A172 (cell line): Measurements from ENCODE around the gene RAB7A. TPM values are rescaled to one million over a fixed set of nuclear protein-coding genes. Genes with fewer than 3 reads are reported as not detected.

Source experiments
- DNase-seq: peaks from one replicate; pipeline ENCODE4 v3.0.0-alpha.2; 2015; ENCODE audit warnings: low spot score
- total RNA-seq: library from RNA; depleted of rRNA; stranded (reverse); fragments of >200 nt; shearing (Covaris generic); gene quantifications from 2 replicates; pipeline ENCODE4 v1.2.3, GENCODE V29; 2014; rRNA removed

Gene RAB7A
- total RNA-seq, result 70.8 and 76.2 TPM in 2 replicates

- peak; percentile 96 for DNase-seq
These were observed at the start of gene RAB7A for GRCh38 chr3:128726023-128727016. TSS of gene RAB7A (plus strand) at chr3:128726183. CDS start at chr3:128795368, 69,185 bp downstream.

DNA sequence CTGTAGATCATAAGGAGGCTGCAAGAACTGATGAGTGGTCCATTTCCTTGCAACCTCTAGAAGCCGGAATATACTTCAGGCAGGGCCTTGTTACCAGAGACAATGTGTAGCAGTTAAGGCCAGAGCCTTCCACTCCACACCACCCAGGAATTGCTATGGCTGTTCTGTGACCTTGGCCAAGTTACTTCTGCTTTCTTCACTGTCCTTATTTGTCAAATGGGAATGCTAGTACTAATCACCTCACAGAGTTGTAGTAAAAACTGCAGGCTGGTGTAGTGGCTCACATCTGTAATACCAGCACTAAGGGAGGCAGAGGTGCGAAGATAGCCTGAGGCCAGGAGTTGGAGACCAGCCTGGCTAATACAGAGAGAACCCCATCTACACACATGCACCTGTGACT is 46.6 kb upstream of the RAB7A start:
- DNase-seq, result no peak

DNA sequence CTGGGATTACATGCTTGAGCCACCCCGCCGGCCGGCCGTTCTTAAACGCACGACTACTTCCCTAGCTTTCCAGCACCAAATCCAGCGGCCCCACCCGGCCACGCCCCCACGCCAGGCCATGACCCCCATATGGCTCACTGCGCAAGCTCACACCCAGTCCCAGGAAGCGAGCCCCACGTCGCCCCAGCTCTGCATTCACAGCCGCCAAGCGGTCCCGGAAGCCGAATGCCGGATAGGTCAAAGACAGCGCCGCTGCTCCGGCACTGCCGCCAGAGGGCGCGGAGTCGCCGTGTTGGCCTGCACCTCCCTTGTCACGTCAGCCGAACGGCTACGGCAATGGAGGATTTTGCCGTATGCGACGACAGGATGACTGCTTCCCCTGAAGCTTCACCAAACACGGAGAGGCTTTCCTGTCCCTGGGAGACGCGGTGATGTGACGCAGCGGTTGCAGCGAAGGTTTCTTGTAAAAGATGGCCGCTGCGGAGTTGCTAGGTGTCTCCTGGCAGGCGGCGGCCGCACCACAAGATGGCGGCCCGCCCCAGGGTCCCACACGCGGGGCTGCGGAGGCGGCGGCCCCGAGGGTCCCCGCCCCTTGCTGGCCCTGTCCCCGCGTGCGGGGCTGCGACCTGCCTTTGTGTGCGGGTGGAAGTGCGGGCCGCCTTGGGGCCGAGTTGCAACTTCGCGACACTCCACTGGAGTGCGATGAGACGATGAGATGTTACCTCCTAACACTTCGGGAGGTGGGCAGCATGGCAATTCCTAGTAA is 45.2 kb upstream of the RAB7A start:
- DNase-seq, result peak; percentile 98

DNA sequence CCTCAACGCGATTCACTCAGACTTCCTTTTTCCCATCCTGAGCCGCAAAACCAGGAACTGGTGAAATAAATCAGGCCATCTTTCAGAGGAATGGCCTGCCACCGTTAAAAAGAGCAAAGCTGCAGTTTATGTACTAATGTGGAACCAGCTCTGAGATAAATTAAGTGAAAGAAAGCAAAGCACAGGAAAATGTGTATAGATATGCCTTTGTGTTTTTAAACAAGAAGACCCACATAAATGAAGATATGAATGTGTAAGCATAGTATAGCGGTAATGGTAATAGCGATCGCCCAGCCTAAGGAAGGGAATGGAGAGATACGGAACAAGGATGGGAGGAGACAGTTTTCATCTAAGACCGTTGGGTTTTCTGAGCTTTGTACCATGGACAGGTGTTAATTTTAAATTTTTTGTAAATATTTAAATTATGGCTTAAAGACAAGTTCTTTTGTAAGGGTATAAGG is 44.6 kb upstream of the RAB7A start:
- no peak for DNase-seq

GRCh38 chr3:128683957-128684356 is 42.0 kb upstream of the RAB7A start:
- no peak for DNase-seq

GRCh38 chr3:128684986-128685726 is 40.8 kb upstream of the RAB7A start:
- no peak for DNase-seq

GRCh38 chr3:128686465-128686864 is 39.5 kb upstream of the RAB7A start:
- DNase-seq, result no peak

GRCh38 chr3:128689060-128689459 is 36.9 kb upstream of the RAB7A start:
- no peak for DNase-seq

DNA sequence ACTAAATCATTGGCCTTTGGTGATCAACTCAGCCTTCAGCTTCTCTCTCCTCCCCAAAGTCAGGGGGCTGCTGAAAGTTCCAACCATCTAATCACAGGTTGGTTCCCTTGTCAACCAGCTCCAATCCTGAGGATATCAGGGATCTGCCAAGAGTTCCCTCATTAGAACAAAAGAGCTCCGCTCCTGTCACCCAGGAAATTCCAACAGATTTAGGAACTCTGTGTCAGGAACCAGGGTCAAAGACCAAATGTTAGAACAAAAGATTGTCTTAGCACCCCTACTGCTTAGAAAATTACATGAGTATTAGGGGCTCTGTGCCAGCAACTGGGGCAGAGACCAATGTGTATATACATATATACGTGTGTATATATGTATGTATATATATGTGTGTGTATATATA is 32.3 kb upstream of the RAB7A start:
- no peak for DNase-seq

GRCh38 chr3:128697341-128697740 is 28.6 kb upstream of the RAB7A start:
- no peak for DNase-seq

DNA sequence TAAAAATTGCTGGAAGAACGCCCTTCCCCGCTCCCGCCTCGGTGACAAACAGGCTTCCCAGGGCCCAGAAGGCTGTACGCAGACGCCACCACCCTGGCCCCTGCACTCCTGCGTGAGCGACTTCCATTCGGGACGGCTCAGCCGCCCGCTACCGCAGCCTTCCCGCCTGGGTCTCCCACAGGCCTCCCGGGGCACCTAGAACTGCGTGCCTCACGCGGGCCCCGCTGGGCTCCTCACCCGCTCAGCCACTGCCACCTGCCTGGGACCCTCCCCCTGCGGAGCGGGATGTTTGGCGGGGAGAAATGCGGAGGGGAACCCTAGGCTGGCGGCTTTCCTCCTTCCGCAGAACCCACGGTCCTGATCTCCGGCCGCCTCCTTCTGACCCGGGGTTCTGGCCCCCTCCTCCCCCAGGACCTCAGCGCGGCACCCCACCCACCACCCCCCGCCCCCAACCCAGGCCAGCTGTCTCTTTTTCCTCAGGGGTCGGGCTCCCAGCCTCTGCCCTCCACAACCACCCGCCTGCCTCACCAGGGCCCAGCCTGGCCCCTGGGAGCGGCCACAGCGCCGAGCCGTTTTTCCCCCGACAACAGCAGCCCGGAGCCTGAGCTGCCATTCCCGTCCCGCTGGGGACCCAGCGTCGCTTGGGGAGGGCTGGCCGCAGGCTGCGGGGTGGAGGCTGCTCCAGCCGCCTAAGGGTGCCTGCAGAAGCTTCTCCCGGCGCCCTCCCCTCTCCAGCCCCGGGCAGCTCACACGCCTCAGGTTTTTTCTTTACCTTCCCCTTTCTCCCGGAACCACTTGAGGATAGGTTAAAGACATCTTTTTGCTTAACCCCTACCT is 27.6 kb upstream of the RAB7A start:
- no peak for DNase-seq

DNA sequence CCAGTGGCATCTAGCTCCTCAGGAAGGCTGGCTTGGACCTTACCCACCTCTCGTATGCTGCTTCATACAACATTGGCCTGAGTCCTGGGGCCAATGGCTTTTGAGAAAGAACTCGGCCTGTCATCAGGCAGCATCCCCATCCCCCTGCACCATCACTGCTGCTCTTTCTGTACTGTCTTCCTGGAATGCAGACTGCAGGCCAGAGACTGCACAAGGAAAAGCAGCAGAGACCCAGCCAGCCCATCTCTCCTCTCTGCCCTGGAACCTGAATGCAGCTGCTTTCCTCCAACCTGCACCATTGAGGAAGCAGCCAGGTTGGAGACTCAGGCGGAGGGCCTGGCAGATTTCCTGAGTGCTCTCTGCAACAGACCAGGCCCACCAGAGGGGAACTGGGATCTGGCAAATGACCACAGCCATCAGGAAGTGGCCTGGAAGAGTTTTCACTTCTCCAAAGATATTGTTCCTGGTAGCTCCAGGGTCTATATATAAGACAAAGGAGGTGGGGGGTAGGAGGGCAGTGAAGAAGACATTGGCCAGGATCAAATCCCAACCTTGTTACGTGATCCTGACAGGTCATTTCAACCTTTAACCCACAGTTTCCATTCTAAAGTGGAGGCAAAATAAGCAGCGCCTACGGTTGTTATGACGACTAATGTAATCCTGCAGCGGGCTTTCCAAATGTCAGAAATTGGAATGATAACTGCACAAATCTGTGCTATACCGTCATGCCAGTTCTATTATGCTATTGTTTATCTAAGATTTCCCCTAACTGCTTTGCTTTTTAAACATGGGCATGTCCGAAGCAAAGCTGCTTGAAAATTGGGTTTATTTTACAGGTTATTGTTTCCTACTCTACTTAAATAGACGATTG is 24.4 kb upstream of the RAB7A start:
- DNase-seq, result no peak

GRCh38 chr3:128702391-128702790 is 23.6 kb upstream of the RAB7A start:
- no peak for DNase-seq

DNA sequence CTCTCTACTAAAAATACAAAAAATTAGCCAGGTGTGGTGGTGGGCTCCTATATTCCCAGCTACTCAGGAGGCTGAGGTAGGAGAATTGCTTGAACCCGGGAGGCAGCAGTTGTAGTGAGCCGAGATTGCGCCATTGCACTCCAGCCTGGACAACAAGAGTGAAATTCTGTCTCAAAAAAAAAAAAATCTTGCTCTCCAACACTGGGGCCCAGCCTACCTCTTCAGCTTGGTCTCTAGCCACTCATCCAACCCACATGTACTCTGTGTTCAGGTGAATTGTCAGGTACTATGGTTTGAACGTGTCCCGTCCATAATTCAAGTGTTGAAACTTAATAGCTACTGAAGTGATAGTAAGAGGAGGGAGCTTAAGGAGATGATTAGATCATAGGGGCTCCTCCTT is 22.4 kb upstream of the RAB7A start:
- DNase-seq, result no peak

GRCh38 chr3:128706086-128706615 is 19.8 kb upstream of the RAB7A start:
- no peak for DNase-seq

DNA sequence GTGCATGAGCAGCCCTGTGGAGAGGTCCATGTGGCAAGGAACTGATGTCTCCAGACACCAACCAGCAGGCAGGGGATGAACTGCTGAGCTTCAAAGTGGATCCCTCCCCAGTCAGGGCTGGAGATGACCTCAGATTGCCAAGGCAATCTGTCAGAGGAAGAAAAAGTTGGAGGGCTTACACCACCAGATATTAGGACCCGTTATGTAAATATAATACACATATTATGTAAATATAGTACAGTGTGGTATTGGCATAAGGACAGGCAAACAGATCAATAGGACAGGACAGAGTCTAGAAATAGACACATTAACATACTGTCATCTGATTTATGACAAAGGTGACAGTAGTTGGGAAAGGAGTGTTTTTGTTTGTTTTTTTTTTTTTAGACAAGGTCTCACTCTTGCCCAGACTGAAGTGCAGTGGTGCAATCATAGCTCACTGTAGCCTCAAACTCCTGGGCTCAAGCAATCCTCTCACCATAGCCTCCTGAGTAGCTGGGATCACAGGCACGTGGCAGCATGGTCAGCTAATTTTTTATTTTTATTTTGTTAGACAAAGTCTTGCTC is 18.0 kb upstream of the RAB7A start:
- DNase-seq, result no peak

- no peak for DNase-seq
These were observed 16.9 kb upstream of the RAB7A start for GRCh38 chr3:128709038-128709437.

DNA sequence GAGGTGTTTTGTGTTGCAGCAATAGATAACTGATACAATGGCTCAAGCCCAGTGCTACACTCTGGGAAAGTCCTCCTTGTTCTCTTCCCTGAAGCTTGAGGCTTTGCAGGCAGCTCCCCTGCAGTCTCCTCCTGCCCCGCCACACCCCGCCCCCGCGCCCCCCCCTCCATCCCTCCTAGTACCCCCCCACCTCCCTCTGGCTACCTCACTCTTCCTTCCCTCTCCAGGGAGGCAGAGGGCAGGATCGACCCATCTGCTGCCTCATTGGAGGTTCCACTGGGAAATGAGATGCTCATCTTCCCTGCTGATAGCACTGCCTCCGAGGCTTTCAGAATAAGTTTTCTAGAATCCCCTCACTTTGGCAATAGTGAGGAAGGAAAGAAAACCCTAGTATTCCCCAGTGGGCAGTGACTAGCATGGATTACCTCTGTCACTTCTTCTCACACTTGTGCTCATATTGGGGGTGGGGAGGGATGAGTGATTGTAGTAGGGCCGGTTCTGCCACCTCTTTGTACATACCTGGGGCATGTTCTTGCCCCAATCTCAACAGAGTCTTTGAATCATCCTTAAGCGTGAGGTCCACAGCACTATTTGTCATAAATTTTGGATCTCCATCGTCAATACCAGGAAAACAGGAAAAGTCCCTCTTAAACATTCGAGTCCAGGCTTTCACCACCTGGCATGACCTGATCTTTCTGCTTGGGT is 16.3 kb upstream of the RAB7A start:
- no peak for DNase-seq
